Large intestine (tissue), 3 donors: ENCODE data around the gene RNF17. TPM values are rescaled to one million over a fixed set of nuclear protein-coding genes. Genes with fewer than 3 reads are reported as not detected.

Experiments used
- DNase-seq, 2 donors: peaks; one replicate each; pipeline versions ENCODE4 v3.0.0 to v3.0.0-alpha.2; 2013
- H3K27ac ChIP-seq: one replicate; pipeline ENCODE4 v1.5.1; 2013; ENCODE audit warnings: low read length
- H3K27me3 ChIP-seq: 2 replicates; pipeline ENCODE4 v1.6.1; 2013; ENCODE audit warnings: low read length; ENCODE audit not compliant: control insufficient read depth, insufficient read depth
- H3K36me3 ChIP-seq: 2 replicates; pipeline ENCODE4 v1.6.1; 2013; ENCODE audit warnings: low read length; ENCODE audit not compliant: control insufficient read depth, insufficient read depth
- H3K4me1 ChIP-seq: one replicate; pipeline ENCODE4 v1.6.1; 2013; ENCODE audit warnings: low read length; ENCODE audit not compliant: control insufficient read depth, insufficient read depth
- H3K4me3 ChIP-seq: one replicate; pipeline ENCODE4 v1.5.1; 2013; ENCODE audit warnings: low read length
- H3K9me3 ChIP-seq: one replicate; pipeline ENCODE4 v1.6.1; 2013; ENCODE audit warnings: mild to moderate bottlenecking, low read depth, low read length, moderate library complexity; ENCODE audit not compliant: control insufficient read depth
- WGBS: methylation state at CpG from one replicate; pipeline ENCODE4 v1.1.5; 2013; ENCODE audit warnings: low lambda C conversion rate; ENCODE audit not compliant: insufficient coverage; 5-methylcytosine and 5-hydroxymethylcytosine counted together
- polyA plus RNA-seq: library from polyadenylated mRNA; unstranded; fragments of 120-200 nt; gene quantifications from one replicate; pipeline ENCODE4 v1.2.1, GENCODE V29; 2013

Gene RNF17
- polyA plus RNA-seq, 1 donor, result not detected

- H3K9me3 ChIP-seq, result no peaks in the 10 kb centered on the region
- no peak overlapping the region for H3K27ac ChIP-seq
- H3K4me1 ChIP-seq, result peaks cover 3% of the 10 kb centered on the region
- no peak overlapping the region for H3K4me3 ChIP-seq
- DNase-seq, result no peak
- no peaks in the 10 kb centered on the region for H3K36me3 ChIP-seq
- no CpG with 5 or more reads among the region's 6 CpGs for WGBS
- peaks cover 49% of the 10 kb centered on the region for H3K27me3 ChIP-seq
These were observed 19.7 kb upstream of the RNF17 start for GRCh38 chr13:24744247-24744646.

GRCh38 chr13:24745516-24745860, 18.5 kb upstream of the RNF17 start:
- Histone ChIP-seq H3K4me3 (no peak overlapping the region), H3K4me1 (peaks cover 3% of the 10 kb centered on the region), H3K9me3 (no peaks in the 10 kb centered on the region), H3K27ac (no peak overlapping the region), H3K36me3 (no peaks in the 10 kb centered on the region), H3K27me3 (peaks cover 54% of the 10 kb centered on the region)
- no CpG with 5 or more reads among the region's 24 CpGs for WGBS
- DNase-seq, result no peak

- H3K36me3 ChIP-seq, result no peaks in the 10 kb centered on the region
- peak in 1 of 2 donors; percentile 14 for DNase-seq
- no peaks in the 10 kb centered on the region for H3K9me3 ChIP-seq
- H3K27me3 ChIP-seq, result peaks cover 54% of the 10 kb centered on the region
- H3K4me1 ChIP-seq, result peaks cover 3% of the 10 kb centered on the region
- WGBS, result no CpG with 5 or more reads among the region's 70 CpGs
- H3K4me3 ChIP-seq, result no peak overlapping the region
- H3K27ac ChIP-seq, result no peak overlapping the region
These were observed 17.9 kb upstream of the RNF17 start for GRCh38 chr13:24745861-24746617.

- Histone ChIP-seq H3K4me3 (peak overlapping the region; percentile 0), H3K27me3 (peaks cover 54% of the 10 kb centered on the region), H3K4me1 (peaks cover 3% of the 10 kb centered on the region), H3K27ac (no peak overlapping the region), H3K36me3 (no peaks in the 10 kb centered on the region), H3K9me3 (no peaks in the 10 kb centered on the region)
- no CpG with 5 or more reads among the region's 56 CpGs for WGBS
- DNase-seq, result peak in 1 of 2 donors; percentile 19
These were observed 17.2 kb upstream of the RNF17 start for GRCh38 chr13:24746618-24747247.

GRCh38 chr13:24747248-24748060, 16.5 kb upstream of the RNF17 start:
- Histone ChIP-seq H3K36me3 (no peaks in the 10 kb centered on the region), H3K27ac (no peak overlapping the region), H3K4me1 (peaks cover 3% of the 10 kb centered on the region), H3K4me3 (peak overlapping the region; percentile 13), H3K27me3 (peaks cover 54% of the 10 kb centered on the region), H3K9me3 (no peaks in the 10 kb centered on the region)
- peak in 1 of 2 donors; percentile 21 for DNase-seq
- WGBS, result no CpG with 5 or more reads among the region's 61 CpGs

- no peak overlapping the region for H3K4me3 ChIP-seq
- H3K36me3 ChIP-seq, result no peaks in the 10 kb centered on the region
- no peak overlapping the region for H3K27ac ChIP-seq
- no peak for DNase-seq
- no CpG with 5 or more reads among the region's 10 CpGs for WGBS
- H3K4me1 ChIP-seq, result peaks cover 3% of the 10 kb centered on the region
- H3K27me3 ChIP-seq, result peaks cover 54% of the 10 kb centered on the region
- H3K9me3 ChIP-seq, result no peaks in the 10 kb centered on the region
These were observed 15.9 kb upstream of the RNF17 start for GRCh38 chr13:24748061-24748400.

- no peaks in the 10 kb centered on the region for H3K36me3 ChIP-seq
- H3K4me1 ChIP-seq, result no peaks in the 10 kb centered on the region
- no peak overlapping the region for H3K27ac ChIP-seq
- no peaks in the 10 kb centered on the region for H3K27me3 ChIP-seq
- H3K9me3 ChIP-seq, result peaks cover 4% of the 10 kb centered on the region
- H3K4me3 ChIP-seq, result no peak overlapping the region
- no peak for DNase-seq
These were observed 4.8 kb upstream of the RNF17 start for GRCh38 chr13:24759197-24759596.

- H3K36me3 ChIP-seq, result no peaks in the 10 kb centered on the region
These were observed 284 bp downstream of the RNF17 start for GRCh38 chr13:24764276-24764630.

GRCh38 chr13:24777171-24777570, 13.2 kb downstream of the RNF17 start:
- no CpG with 5 or more reads among the region's 1 CpG for WGBS
- H3K9me3 ChIP-seq, result no peaks in the 10 kb centered on the region
- DNase-seq, result no peak
- no peak overlapping the region for H3K4me3 ChIP-seq
- no peaks in the 10 kb centered on the region for H3K36me3 ChIP-seq
- H3K4me1 ChIP-seq, result no peaks in the 10 kb centered on the region
- H3K27me3 ChIP-seq, result no peaks in the 10 kb centered on the region
- no peak overlapping the region for H3K27ac ChIP-seq

More at GRCh38 chr13:24764276-24764630, 284 bp downstream of the RNF17 start:
- Histone ChIP-seq H3K4me3 (no peak overlapping the region), H3K27me3 (no peaks in the 10 kb centered on the region), H3K4me1 (no peaks in the 10 kb centered on the region), H3K27ac (no peak overlapping the region), H3K9me3 (peaks cover 6% of the 10 kb centered on the region)
- DNase-seq, result no peak
- no CpG with 5 or more reads among the region's 15 CpGs for WGBS

GRCh38 chr13:24784319-24784718, 20.4 kb downstream of the RNF17 start:
- Histone ChIP-seq H3K4me1 (no peaks in the 10 kb centered on the region), H3K27me3 (no peaks in the 10 kb centered on the region), H3K27ac (no peak overlapping the region), H3K9me3 (no peaks in the 10 kb centered on the region), H3K36me3 (no peaks in the 10 kb centered on the region), H3K4me3 (no peak overlapping the region)
- DNase-seq, result no peak
- 86% methylated on average over 1 of the region's 1 CpG for WGBS
